ENCODE measurements around the gene FRMPD4. TPM values are rescaled to one million over a fixed set of nuclear protein-coding genes. Genes with fewer than 3 reads are reported as not detected.

The FRMPD4 gene
- total RNA-seq, 2 experiments from 2014 or later = not detected

DNA sequence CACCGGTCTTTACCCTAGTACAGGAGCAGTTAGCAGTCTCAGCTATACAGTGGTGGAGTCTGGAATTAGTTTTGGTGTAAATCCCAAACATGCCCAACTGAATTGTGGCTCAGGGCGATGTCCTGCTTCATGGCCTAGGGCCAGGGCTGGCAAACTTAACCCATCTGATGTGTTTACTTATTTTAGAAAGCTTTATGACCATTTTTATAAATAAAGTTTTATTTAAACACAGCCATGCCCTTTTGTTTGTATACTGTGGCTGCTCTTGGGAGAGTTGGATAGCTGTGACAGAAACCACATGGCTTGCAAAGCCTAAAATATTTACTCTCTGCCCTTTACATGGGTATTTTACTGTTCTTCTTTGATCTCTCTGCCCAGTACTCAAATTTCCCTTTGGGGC, 7.1 kb downstream of the FRMPD4 start:
- no peaks in the 10 kb centered on the region for H3K9me3 Mint-ChIP-seq
- H3K4me3 Mint-ChIP-seq = no peak overlapping the region
- no peaks in the 10 kb centered on the region for H3K27me3 Mint-ChIP-seq
- ATAC-seq (no peak), DNase-seq (no peak)
- no peaks in the 10 kb centered on the region for H3K4me1 Mint-ChIP-seq (ENCODE audit: low read depth)
- intact Hi-C loops (cut with micrococcal nuclease) = no loop called here
- ChIA-PET CTCF (no interaction called here), POLR2A (no interaction called here)
- H3K36me3 Mint-ChIP-seq (ENCODE audit: low read depth) = no peaks in the 10 kb centered on the region
- no peak overlapping the region for H3K27ac Mint-ChIP-seq
- TF ChIP-seq, protein P1, sequence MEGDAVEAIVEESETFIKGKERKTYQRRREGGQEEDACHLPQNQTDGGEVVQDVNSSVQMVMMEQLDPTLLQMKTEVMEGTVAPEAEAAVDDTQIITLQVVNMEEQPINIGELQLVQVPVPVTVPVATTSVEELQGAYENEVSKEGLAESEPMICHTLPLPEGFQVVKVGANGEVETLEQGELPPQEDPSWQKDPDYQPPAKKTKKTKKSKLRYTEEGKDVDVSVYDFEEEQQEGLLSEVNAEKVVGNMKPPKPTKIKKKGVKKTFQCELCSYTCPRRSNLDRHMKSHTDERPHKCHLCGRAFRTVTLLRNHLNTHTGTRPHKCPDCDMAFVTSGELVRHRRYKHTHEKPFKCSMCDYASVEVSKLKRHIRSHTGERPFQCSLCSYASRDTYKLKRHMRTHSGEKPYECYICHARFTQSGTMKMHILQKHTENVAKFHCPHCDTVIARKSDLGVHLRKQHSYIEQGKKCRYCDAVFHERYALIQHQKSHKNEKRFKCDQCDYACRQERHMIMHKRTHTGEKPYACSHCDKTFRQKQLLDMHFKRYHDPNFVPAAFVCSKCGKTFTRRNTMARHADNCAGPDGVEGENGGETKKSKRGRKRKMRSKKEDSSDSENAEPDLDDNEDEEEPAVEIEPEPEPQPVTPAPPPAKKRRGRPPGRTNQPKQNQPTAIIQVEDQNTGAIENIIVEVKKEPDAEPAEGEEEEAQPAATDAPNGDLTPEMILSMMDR (IDR thresholded peaks at IDR 0.05) = no peak

DNA sequence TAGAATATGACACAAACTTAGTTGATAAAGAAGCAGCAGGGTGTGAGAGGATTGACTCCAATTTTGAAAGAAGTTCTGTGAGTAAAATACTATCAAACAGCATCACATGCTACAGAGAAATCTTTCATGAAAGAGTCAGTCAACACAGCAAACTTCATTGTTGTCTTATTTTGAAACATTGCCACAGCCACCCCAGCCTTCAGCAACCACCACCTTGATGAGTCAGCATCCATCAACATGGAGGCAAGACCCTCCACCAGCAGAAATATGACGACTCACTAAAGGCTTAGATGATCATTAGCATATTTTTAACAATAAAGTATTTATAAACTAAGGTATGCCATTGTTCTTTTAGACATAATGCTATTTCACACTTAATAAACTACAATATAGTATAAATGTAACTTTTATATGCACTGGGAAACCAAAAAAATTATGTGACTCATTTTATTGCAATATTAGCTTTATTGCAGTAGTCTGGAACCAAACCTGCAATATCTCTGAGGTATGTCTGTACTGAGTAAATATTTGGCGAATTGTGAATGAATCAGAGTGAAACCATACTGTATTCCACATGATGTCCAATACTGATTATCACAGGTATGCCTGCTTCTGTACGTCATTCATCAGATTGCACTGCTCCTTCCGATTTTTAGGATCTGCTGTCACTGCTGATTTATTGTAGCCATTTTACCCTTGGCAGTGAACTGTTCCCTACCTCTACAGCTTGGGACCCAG, 11.6 kb downstream of the FRMPD4 start:
- TF ChIP-seq, protein P1 (IDR thresholded peaks at IDR 0.05) = no peak
- H3K4me1 Mint-ChIP-seq (ENCODE audit: low read depth) = no peaks in the 10 kb centered on the region
- H3K27ac Mint-ChIP-seq = no peak overlapping the region
- CTCF ChIA-PET = no interaction called here
- no peaks in the 10 kb centered on the region for H3K36me3 Mint-ChIP-seq (ENCODE audit: low read depth)
- POLR2A ChIA-PET = no interaction called here
- no peak overlapping the region for H3K4me3 Mint-ChIP-seq
- DNase-seq (no peak), ATAC-seq (no peak)
- intact Hi-C loops (cut with micrococcal nuclease) = no loop called here
- no peaks in the 10 kb centered on the region for H3K9me3 Mint-ChIP-seq
- no peaks in the 10 kb centered on the region for H3K27me3 Mint-ChIP-seq

- Mint-ChIP-seq H3K4me1 (ENCODE audit: low read depth) (no peaks in the 10 kb centered on the region), H3K27ac (no peak overlapping the region), H3K4me3 (no peak overlapping the region), H3K27me3 (no peaks in the 10 kb centered on the region), H3K36me3 (ENCODE audit: low read depth) (no peaks in the 10 kb centered on the region), H3K9me3 (no peaks in the 10 kb centered on the region)
- ATAC-seq (no peak), DNase-seq (no peak)
- intact Hi-C loops (cut with micrococcal nuclease) = no loop called here
- ChIA-PET POLR2A (no interaction called here), CTCF (no interaction called here)
- TF ChIP-seq, protein P1 (IDR thresholded peaks at IDR 0.05) = no peak
Measured at GRCh38 chrX:12153317-12153716, 15.0 kb downstream of the FRMPD4 start.

DNA sequence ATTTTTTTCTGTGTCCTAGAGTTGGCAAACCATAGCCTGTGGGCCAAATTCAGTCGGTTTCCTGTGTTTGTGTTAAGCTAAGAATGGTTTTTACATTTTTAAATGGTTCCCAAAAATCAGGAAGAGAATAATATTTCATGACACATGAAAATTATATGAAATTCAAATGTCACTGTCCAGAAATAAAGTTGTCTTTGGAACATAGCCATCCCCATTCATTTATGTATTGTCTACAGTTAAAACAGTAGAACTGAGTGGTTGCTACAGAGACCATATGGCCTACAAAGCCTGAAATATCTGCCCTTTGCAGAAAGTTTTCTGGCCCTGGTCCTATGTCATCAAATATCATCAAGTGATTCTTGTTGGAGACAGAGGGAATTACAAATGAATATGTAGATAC, 15.5 kb downstream of the FRMPD4 start:
- Mint-ChIP-seq H3K9me3 (no peaks in the 10 kb centered on the region), H3K36me3 (ENCODE audit: low read depth) (no peaks in the 10 kb centered on the region), H3K4me1 (ENCODE audit: low read depth) (no peaks in the 10 kb centered on the region), H3K27me3 (no peaks in the 10 kb centered on the region), H3K27ac (no peak overlapping the region), H3K4me3 (no peak overlapping the region)
- TF ChIP-seq, protein P1 (IDR thresholded peaks at IDR 0.05) = no peak
- ChIA-PET CTCF (no interaction called here), POLR2A (no interaction called here)
- intact Hi-C loops (cut with micrococcal nuclease) = no loop called here
- no peak for DNase-seq
- no peak for ATAC-seq

- ATAC-seq = no peak
- TF ChIP-seq, protein P1 (IDR thresholded peaks at IDR 0.05) = no peak
Measured at GRCh38 chrX:12159799-12160198, 21.5 kb downstream of the FRMPD4 start.

More at GRCh38 chrX:12159799-12160198, 21.5 kb downstream of the FRMPD4 start:
- ChIA-PET POLR2A (no interaction called here), CTCF (no interaction called here)
- Mint-ChIP-seq H3K4me3 (no peak overlapping the region), H3K27ac (no peak overlapping the region), H3K4me1 (ENCODE audit: low read depth) (no peaks in the 10 kb centered on the region), H3K27me3 (no peaks in the 10 kb centered on the region), H3K36me3 (ENCODE audit: low read depth) (no peaks in the 10 kb centered on the region), H3K9me3 (no peaks in the 10 kb centered on the region)
- intact Hi-C loops (cut with micrococcal nuclease) = no loop called here
- no peak for DNase-seq

All from activated CD8-positive, alpha-beta T cell treated with anti-CD3 and anti-CD28 coated beads for 36 hours (primary cell).